ENCODE data around the gene MGRN1.

DNA sequence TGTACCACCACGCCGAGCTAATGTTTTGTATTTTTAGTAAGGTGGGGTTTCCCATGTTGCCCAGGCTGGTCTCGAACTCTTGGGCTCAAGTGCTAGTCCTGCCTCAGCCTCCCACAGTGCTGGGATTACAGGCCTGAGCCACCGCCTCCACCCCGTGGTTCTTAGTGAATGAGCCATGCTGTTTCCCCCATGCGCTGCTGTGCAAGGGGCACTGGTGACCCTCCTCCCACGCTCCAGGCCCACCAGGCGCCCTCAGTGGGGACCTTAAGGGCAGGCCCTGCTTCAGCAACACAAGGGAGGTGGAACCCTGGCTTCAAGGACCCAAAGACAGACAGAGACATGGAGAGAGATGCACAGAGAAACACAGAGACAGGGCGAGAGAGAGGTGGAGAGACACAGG lies 53.4 kb downstream of the MGRN1 start:
- TF ChIP-seq, protein P1, sequence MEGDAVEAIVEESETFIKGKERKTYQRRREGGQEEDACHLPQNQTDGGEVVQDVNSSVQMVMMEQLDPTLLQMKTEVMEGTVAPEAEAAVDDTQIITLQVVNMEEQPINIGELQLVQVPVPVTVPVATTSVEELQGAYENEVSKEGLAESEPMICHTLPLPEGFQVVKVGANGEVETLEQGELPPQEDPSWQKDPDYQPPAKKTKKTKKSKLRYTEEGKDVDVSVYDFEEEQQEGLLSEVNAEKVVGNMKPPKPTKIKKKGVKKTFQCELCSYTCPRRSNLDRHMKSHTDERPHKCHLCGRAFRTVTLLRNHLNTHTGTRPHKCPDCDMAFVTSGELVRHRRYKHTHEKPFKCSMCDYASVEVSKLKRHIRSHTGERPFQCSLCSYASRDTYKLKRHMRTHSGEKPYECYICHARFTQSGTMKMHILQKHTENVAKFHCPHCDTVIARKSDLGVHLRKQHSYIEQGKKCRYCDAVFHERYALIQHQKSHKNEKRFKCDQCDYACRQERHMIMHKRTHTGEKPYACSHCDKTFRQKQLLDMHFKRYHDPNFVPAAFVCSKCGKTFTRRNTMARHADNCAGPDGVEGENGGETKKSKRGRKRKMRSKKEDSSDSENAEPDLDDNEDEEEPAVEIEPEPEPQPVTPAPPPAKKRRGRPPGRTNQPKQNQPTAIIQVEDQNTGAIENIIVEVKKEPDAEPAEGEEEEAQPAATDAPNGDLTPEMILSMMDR (IDR thresholded peaks at IDR 0.05), result no peak
- TF ChIP-seq POLR2A (IDR thresholded peaks at IDR 0.05), result no peak
